ENCODE data around the gene BOLL.

DNA sequence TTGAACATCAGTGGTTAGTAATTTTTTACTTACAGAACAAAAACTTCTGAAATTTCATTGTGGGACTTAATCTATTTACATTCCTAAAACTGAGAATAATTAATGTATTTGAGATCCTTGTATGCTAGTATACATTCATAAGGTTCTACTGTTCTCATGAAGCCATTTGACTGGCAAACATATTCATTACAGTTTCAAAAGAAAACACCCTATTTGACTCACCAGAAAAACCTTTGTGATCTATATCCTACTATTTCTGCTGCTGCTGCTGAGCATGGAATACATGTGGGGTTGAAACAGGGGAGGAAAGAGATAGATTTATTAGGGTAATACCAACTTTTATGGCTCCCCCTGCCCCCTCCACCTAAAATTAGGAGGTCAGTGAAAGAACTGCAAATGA, 58.1 kb downstream of the BOLL start:
- TF ChIP-seq, protein P1, sequence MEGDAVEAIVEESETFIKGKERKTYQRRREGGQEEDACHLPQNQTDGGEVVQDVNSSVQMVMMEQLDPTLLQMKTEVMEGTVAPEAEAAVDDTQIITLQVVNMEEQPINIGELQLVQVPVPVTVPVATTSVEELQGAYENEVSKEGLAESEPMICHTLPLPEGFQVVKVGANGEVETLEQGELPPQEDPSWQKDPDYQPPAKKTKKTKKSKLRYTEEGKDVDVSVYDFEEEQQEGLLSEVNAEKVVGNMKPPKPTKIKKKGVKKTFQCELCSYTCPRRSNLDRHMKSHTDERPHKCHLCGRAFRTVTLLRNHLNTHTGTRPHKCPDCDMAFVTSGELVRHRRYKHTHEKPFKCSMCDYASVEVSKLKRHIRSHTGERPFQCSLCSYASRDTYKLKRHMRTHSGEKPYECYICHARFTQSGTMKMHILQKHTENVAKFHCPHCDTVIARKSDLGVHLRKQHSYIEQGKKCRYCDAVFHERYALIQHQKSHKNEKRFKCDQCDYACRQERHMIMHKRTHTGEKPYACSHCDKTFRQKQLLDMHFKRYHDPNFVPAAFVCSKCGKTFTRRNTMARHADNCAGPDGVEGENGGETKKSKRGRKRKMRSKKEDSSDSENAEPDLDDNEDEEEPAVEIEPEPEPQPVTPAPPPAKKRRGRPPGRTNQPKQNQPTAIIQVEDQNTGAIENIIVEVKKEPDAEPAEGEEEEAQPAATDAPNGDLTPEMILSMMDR (IDR thresholded peaks at IDR 0.05): no peak
- TF ChIP-seq POLR2AphosphoS5 (IDR thresholded peaks at IDR 0.05; ENCODE audit: insufficient read depth in 1 of 2, low read depth in 1 of 2): no peak
- no peak for TF ChIP-seq POLR2A (IDR thresholded peaks at IDR 0.05)

Measured in vagina (tissue), 2 donors.